HEK293 (cell line): ENCODE data around the gene ZNF175.

Experiments
- CTCF ChIA-PET: fragments of 350-600 bp; formaldehyde crosslinking; extraction: SDS; loops from one replicate; lab custom pipeline; 2021; ENCODE audit warnings: antibody characterized with exemption; lab: Yijun Ruan, JAX
- POLR2A ChIA-PET: fragments of 300-600 bp; formaldehyde crosslinking; extraction: SDS; loops from one replicate; lab custom pipeline; 2020; ENCODE audit warnings: antibody characterized with exemption, inconsistent platforms; lab: Yijun Ruan, JAX
- H3K27ac ChIP-seq: fragments of 200-500 bp; sonication (Bioruptor generic); 2 replicates; pipeline ENCODE4 v1.5.1; 2014; ENCODE audit warnings: low read depth, low read length, control low read depth, inconsistent platforms; ENCODE audit errors: extremely low read depth
- H3K36me3 ChIP-seq, 2 experiments: fragments of 200-500 bp in 1 of 2; sonication (Bioruptor generic) in 1 of 2; 1 replicate in 1 of 2; 2 replicates in 1 of 2; pipeline ENCODE4 v1.5.1; 2014 to 2017; ENCODE audit warnings: inconsistent platforms in 2 of 2, low read length in 2 of 2; ENCODE audit not compliant: control insufficient read depth in 2 of 2, insufficient read depth in 1 of 2
- H3K4me1 ChIP-seq: fragments of 200-500 bp; sonication (Bioruptor generic); 2 replicates; pipeline ENCODE4 v1.5.1; 2014; ENCODE audit warnings: mild to moderate bottlenecking, low read length, inconsistent platforms; ENCODE audit not compliant: control insufficient read depth, insufficient read depth
- H3K4me3 ChIP-seq: 2 replicates; pipeline ENCODE4 v1.5.1; 2011; ENCODE audit warnings: low read depth, mild to moderate bottlenecking, control low read depth, low read length, moderate library complexity
- H3K9me3 ChIP-seq: fragments of 200-500 bp; sonication (Bioruptor generic); 2 replicates; pipeline ENCODE4 v1.5.1; 2014; ENCODE audit warnings: low read depth, low read length, inconsistent platforms; ENCODE audit not compliant: control insufficient read depth, insufficient read depth
- BCL11A ChIP-seq: fragments of 450-650 bp; formaldehyde crosslinking; IDR thresholded peaks from 2 replicates; pipeline ENCODE4 v1.5.1; 2016; ENCODE audit warnings: low read depth, missing biosample characterization, missing genetic modification characterization
- GLIS1 ChIP-seq: fragments of 450-650 bp; formaldehyde crosslinking; IDR thresholded peaks from 2 replicates; pipeline ENCODE4 v1.5.1; 2016; ENCODE audit warnings: missing biosample characterization, missing genetic modification characterization
- KLF16 ChIP-seq: fragments of 450-650 bp; formaldehyde crosslinking; IDR thresholded peaks from 2 replicates; pipeline ENCODE4 v1.5.1; 2017; ENCODE audit warnings: missing biosample characterization, missing genetic modification characterization
- MZF1 ChIP-seq: fragments of 450-650 bp; formaldehyde crosslinking; IDR thresholded peaks from 2 replicates; pipeline ENCODE4 v1.5.1; 2017; ENCODE audit warnings: missing biosample characterization, missing genetic modification characterization, borderline replicate concordance
- OSR2 ChIP-seq: fragments of 450-650 bp; formaldehyde crosslinking; IDR thresholded peaks from 2 replicates; pipeline ENCODE4 v1.5.1; 2016; ENCODE audit warnings: missing biosample characterization, missing genetic modification characterization
- OVOL3 ChIP-seq: fragments of 450-650 bp; formaldehyde crosslinking; IDR thresholded peaks from 2 replicates; pipeline ENCODE4 v1.5.1; 2016; ENCODE audit warnings: missing biosample characterization, missing genetic modification characterization
- PRDM1 ChIP-seq: fragments of 450-650 bp; formaldehyde crosslinking; IDR thresholded peaks from 2 replicates; pipeline ENCODE4; 2016; ENCODE audit warnings: missing biosample characterization, missing genetic modification characterization
- PRDM10 ChIP-seq: fragments of 450-650 bp; formaldehyde crosslinking; IDR thresholded peaks from 2 replicates; pipeline ENCODE4 v1.5.1; 2016; ENCODE audit warnings: missing biosample characterization, missing genetic modification characterization
- ZEB2 ChIP-seq: fragments of 450-650 bp; formaldehyde crosslinking; IDR thresholded peaks from 2 replicates; pipeline ENCODE4 v1.5.1; 2016; ENCODE audit warnings: missing biosample characterization, missing genetic modification characterization
- ZFHX2 ChIP-seq: fragments of 450-650 bp; formaldehyde crosslinking; conservative IDR thresholded peaks from 2 replicates; pipeline ENCODE4 v1.5.1; 2016; ENCODE audit warnings: missing biosample characterization, missing genetic modification characterization
- ZNF112 ChIP-seq: fragments of 450-650 bp; formaldehyde crosslinking; IDR thresholded peaks from 2 replicates; pipeline ENCODE4 v1.5.0; 2017; ENCODE audit warnings: missing biosample characterization, missing genetic modification characterization
- ZNF138 ChIP-seq: fragments of 450-650 bp; formaldehyde crosslinking; IDR thresholded peaks from 2 replicates; pipeline ENCODE4 v1.5.1; 2016; ENCODE audit warnings: missing biosample characterization, missing genetic modification characterization, borderline replicate concordance
- ZNF155 ChIP-seq: fragments of 450-650 bp; formaldehyde crosslinking; IDR thresholded peaks from 2 replicates; pipeline ENCODE4 v1.5.1; 2016; ENCODE audit warnings: missing biosample characterization, missing genetic modification characterization
- ZNF184 ChIP-seq: fragments of 450-650 bp; IDR thresholded peaks from 2 replicates; pipeline ENCODE4 v1.5.1; 2018; ENCODE audit warnings: missing biosample characterization, mild to moderate bottlenecking, missing genetic modification characterization
- ZNF266 ChIP-seq: fragments of 450-650 bp; formaldehyde crosslinking; IDR thresholded peaks from 2 replicates; pipeline ENCODE4 v1.5.1; 2016; ENCODE audit warnings: missing biosample characterization, missing genetic modification characterization, low read depth
- ZNF366 ChIP-seq: fragments of 450-650 bp; formaldehyde crosslinking; conservative IDR thresholded peaks from 2 replicates; pipeline ENCODE4 v1.5.1; 2016; ENCODE audit warnings: missing biosample characterization, missing genetic modification characterization
- ZNF416 ChIP-seq: fragments of 450-650 bp; formaldehyde crosslinking; IDR thresholded peaks from 2 replicates; pipeline ENCODE4 v1.5.1; 2016; ENCODE audit warnings: missing biosample characterization, missing genetic modification characterization
- ZNF48 ChIP-seq: fragments of 450-650 bp; formaldehyde crosslinking; IDR thresholded peaks from 2 replicates; pipeline ENCODE4 v1.5.1; 2016; ENCODE audit warnings: missing biosample characterization, missing genetic modification characterization
- ZNF513 ChIP-seq: fragments of 450-650 bp; IDR thresholded peaks from 2 replicates; pipeline ENCODE4 v1.5.1; 2018; ENCODE audit warnings: missing biosample characterization, missing genetic modification characterization
- ZNF530 ChIP-seq: fragments of 450-650 bp; formaldehyde crosslinking; IDR thresholded peaks from 2 replicates; pipeline ENCODE4 v1.5.1; 2016; ENCODE audit warnings: low read depth, missing biosample characterization, missing genetic modification characterization
- ZNF560 ChIP-seq: fragments of 450-650 bp; formaldehyde crosslinking; IDR thresholded peaks from 2 replicates; pipeline ENCODE4 v1.5.1; 2017; ENCODE audit warnings: missing biosample characterization, missing genetic modification characterization, borderline replicate concordance
- ZNF571 ChIP-seq: fragments of 450-650 bp; formaldehyde crosslinking; IDR thresholded peaks from 2 replicates; pipeline ENCODE4 v1.5.0; 2017; ENCODE audit warnings: missing biosample characterization, missing genetic modification characterization
- ZNF600 ChIP-seq: fragments of 450-650 bp; formaldehyde crosslinking; IDR thresholded peaks from 2 replicates; pipeline ENCODE4 v1.5.1; 2016; ENCODE audit warnings: missing biosample characterization, missing genetic modification characterization
- ZNF626 ChIP-seq: fragments of 450-650 bp; sonication (Bioruptor Pico); formaldehyde crosslinking; IDR thresholded peaks from 2 replicates; pipeline ENCODE4 v1.5.1; 2018; ENCODE audit warnings: missing biosample characterization, missing genetic modification characterization, inconsistent platforms
- ZNF629 ChIP-seq: fragments of 450-650 bp; formaldehyde crosslinking; IDR thresholded peaks from 2 replicates; pipeline ENCODE4 v1.5.1; 2017; ENCODE audit warnings: missing biosample characterization, missing genetic modification characterization
- ZNF670 ChIP-seq: fragments of 450-650 bp; formaldehyde crosslinking; IDR thresholded peaks from 2 replicates; pipeline ENCODE4 v1.5.1; 2016; ENCODE audit warnings: missing biosample characterization, missing genetic modification characterization, low read depth
- ZNF701 ChIP-seq: fragments of 450-650 bp; formaldehyde crosslinking; IDR thresholded peaks from 2 replicates; pipeline ENCODE4 v1.5.1; 2016; ENCODE audit warnings: missing biosample characterization, missing genetic modification characterization
- ZNF76 ChIP-seq: fragments of 450-650 bp; formaldehyde crosslinking; IDR thresholded peaks from 2 replicates; pipeline ENCODE4; 2016; ENCODE audit warnings: low read depth, missing biosample characterization, missing genetic modification characterization, borderline replicate concordance

Gene ZNF175

GRCh38 chr19:51573331-51573730, 2.2 kb downstream of the ZNF175 start:
- TF ChIP-seq OSR2 (tag by site-specific recombination) (no peak), ZNF670 (tag by site-specific recombination) (no peak), ZNF48 (tag by site-specific recombination) (no peak), PRDM1 (tag by site-specific recombination) (no peak), ZEB2 (no peak)
- ChIA-PET CTCF (no interaction called here), POLR2A (no interaction called here)
- H3K36me3 ChIP-seq, result peaks cover 12 to 34% of the 10 kb centered on the region in 2 experiments
- H3K4me1 ChIP-seq, result no peaks in the 10 kb centered on the region
- H3K9me3 ChIP-seq, result no peaks in the 10 kb centered on the region
- H3K4me3 ChIP-seq, result no peak overlapping the region
- H3K27ac ChIP-seq, result no peak overlapping the region

- H3K4me1 ChIP-seq, result no peaks in the 10 kb centered on the region
- POLR2A ChIA-PET, result no interaction called here
- CTCF ChIA-PET, result interaction anchor here (0.5 kb wide), 1 partner anchor 232 kb away, joined by 3 read pairs; no protein-coding TSS in a partner anchor
- TF ChIP-seq ZNF560 (tag by site-specific recombination) (no peak), ZNF155 (tag by site-specific recombination) (no peak), ZNF626 (tag by site-specific recombination) (no peak), ZNF513 (tag by site-specific recombination) (no peak), KLF16 (no peak), ZNF600 (tag by site-specific recombination) (no peak), ZNF112 (tag by site-specific recombination) (no peak), PRDM10 (tag by site-specific recombination) (no peak), PRDM1 (tag by site-specific recombination) (no peak), ZFHX2 (tag by site-specific recombination) (no peak), MZF1 (tag by site-specific recombination) (no peak), GLIS1 (no peak), BCL11A (tag by site-specific recombination) (no peak)
- TF ChIP-seq, all 188 proteins: peak for 0
- no peaks in the 10 kb centered on the region for H3K9me3 ChIP-seq
- H3K36me3 ChIP-seq, result peaks cover 21 to 56% of the 10 kb centered on the region in 2 experiments
- H3K4me3 ChIP-seq, result no peak overlapping the region
- no peak overlapping the region for H3K27ac ChIP-seq
Measured at GRCh38 chr19:51576850-51577249, 5.8 kb downstream of the ZNF175 start.

- no peaks in the 10 kb centered on the region for H3K9me3 ChIP-seq
- H3K4me3 ChIP-seq, result no peak overlapping the region
- ChIA-PET POLR2A (no interaction called here), CTCF (interaction anchor here (0.7 kb wide), 1 partner anchor 13 kb away, joined by 3 read pairs; no protein-coding TSS in a partner anchor)
- H3K27ac ChIP-seq, result no peak overlapping the region
- H3K36me3 ChIP-seq, result peaks cover 15 to 64% of the 10 kb centered on the region in 2 experiments
- H3K4me1 ChIP-seq, result no peaks in the 10 kb centered on the region
- TF ChIP-seq ZNF266 (tag by site-specific recombination), result no peak
- TF ChIP-seq ZNF76, result no peak
- no peak for TF ChIP-seq ZNF530 (tag by site-specific recombination)
- no peak for TF ChIP-seq OVOL3 (tag by site-specific recombination)
- TF ChIP-seq ZNF629 (tag by site-specific recombination), result no peak
- TF ChIP-seq ZNF701 (tag by site-specific recombination), result no peak
- no peak for TF ChIP-seq ZNF571 (tag by site-specific recombination)
- no peak for TF ChIP-seq ZNF138
- TF ChIP-seq ZNF366 (tag by site-specific recombination), result no peak
- TF ChIP-seq ZNF416 (tag by site-specific recombination), result no peak
- TF ChIP-seq ZNF184, result no peak
Measured at GRCh38 chr19:51586103-51586728, 15.1 kb downstream of the ZNF175 start.
